Tibial nerve (tissue), 4 donors: Measurements from ENCODE around the gene NECTIN1. TPM values are rescaled to one million over a fixed set of nuclear protein-coding genes. Genes with fewer than 3 reads are reported as not detected.
A peak's percentile ranks its signal among the peaks of the same experiment; 100 is the strongest.

Experiments
- DNase-seq, 2 donors: peaks; one replicate each; pipeline ENCODE4 v3.0.0-alpha.2; 2019; ENCODE audit warnings: low spot score in 2 of 2
- H3K27ac ChIP-seq, 4 donors: fragments of 200-600 bp; sonication (generic) in 3 of 4; one replicate each; pipeline ENCODE4 v1.5.1; 2017 to 2019; ENCODE audit warnings: mild to moderate bottlenecking in 1 of 4
- H3K27me3 ChIP-seq, 2 donors: fragments of 200-600 bp; sonication (generic) in 1 of 2; one replicate each; pipeline versions ENCODE4 v1.5.1 to v1.6.0; 2017 to 2019
- H3K36me3 ChIP-seq, 3 donors: fragments of 200-600 bp; sonication (generic); one replicate each; pipeline ENCODE4 v1.5.1; 2018 to 2019
- H3K4me1 ChIP-seq, 4 donors: fragments of 200-600 bp; sonication (generic) in 3 of 4; one replicate each; pipeline ENCODE4 v1.5.1; 2017 to 2019
- H3K4me3 ChIP-seq, 4 donors: fragments of 200-600 bp; sonication (generic) in 3 of 4; one replicate each; pipeline ENCODE4 v1.5.1; 2017 to 2019; ENCODE audit warnings: mild to moderate bottlenecking in 1 of 4, moderate library complexity in 1 of 4
- H3K9me3 ChIP-seq, 4 donors: fragments of 200-600 bp; sonication (generic) in 3 of 4; one replicate each; pipeline ENCODE4 v1.5.1; 2017 to 2019
- EP300 ChIP-seq, 2 donors: sonication (generic); formaldehyde crosslinking; IDR thresholded peaks; one replicate each; pipeline ENCODE4 v1.6.1; 2017; ENCODE audit warnings: antibody characterized with exemption in 2 of 2, mild to moderate bottlenecking in 1 of 2
- POLR2A ChIP-seq, 2 donors: fragments of 450-650 bp; IDR thresholded peaks; one replicate each; pipeline ENCODE4 v1.6.1; 2017; ENCODE audit warnings: antibody characterized with exemption in 2 of 2, mild to moderate bottlenecking in 2 of 2, moderate library complexity in 2 of 2
- WGBS, 2 donors: methylation state at CpG; one replicate each; pipeline ENCODE4 v1.1.5; 2018; 5-methylcytosine and 5-hydroxymethylcytosine counted together
- total RNA-seq, 4 donors: library from RNA; depleted of rRNA; stranded (reverse); fragments of >200 nt; gene quantifications; one replicate each; pipeline ENCODE4 v1.1.0, GENCODE V29; 2016
- TF ChIP-seq, protein P1 (sequence below), 5 experiments: fragments of 200-600 bp in 3 of 5; fragments of 450-650 bp in 2 of 5; sonication (generic) in 3 of 5; IDR thresholded peaks; one replicate each; pipeline ENCODE4 v1.5.1; 2016 to 2019; ENCODE audit warnings: antibody characterized with exemption in 5 of 5, mild to moderate bottlenecking in 3 of 5, moderate library complexity in 2 of 5

NECTIN1 gene
- total RNA-seq, 4 donors from 2014 or later, result 6.0 to 29.1 (median 14.0) TPM

DNA sequence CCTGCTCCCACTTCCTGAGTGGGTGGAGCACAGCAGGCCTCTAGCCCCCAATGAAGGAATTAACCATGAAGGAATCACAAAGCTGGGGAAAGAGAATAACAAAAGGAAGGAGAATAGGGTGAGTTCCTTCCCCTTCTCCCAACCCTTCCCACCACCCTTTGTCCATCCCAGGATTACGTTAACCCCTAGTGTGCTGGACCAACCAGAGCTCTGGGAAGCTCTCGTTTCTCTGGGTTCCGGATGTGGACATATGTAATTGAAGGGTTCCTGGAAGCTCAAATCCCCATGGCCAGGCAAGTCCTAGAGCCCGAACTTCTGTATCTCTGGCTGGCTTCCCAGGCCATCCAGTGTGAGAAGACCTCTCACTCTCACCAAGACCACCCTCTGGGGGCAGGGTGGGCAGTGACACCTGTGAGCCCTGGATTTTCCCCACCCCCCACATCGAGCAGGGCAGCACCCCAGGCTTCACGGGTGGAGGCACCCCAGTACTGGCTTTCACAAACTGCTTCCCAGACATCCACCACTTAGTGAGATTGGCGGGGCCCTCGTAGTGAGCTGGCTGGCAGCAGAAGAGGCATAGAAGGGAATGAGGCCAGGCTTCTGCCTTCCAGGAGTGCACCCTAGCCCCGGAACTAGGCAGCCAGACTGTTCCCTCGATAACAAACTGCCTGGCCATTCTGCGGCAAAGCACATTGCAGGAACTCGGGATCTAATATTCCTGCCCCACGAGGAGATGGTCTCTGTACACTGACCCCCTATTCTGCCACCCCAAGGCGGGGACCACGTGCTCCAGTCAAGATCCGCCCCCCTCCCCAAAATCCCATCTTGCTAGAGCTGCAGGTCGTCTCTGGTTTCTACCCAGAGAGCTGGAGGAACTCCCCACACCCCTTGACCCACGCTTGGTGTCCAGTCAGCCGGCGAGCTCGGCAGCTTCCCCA, 2.1 kb downstream of the NECTIN1 start:
- peak overlapping the region in 2 of 4 donors; percentile 84 to 91 for H3K27ac ChIP-seq
- H3K4me3 ChIP-seq, result peak overlapping the region; percentile 39 to 86 (median 68)
- H3K9me3 ChIP-seq, result no peaks in the 10 kb centered on the region
- TF ChIP-seq, protein P1, sequence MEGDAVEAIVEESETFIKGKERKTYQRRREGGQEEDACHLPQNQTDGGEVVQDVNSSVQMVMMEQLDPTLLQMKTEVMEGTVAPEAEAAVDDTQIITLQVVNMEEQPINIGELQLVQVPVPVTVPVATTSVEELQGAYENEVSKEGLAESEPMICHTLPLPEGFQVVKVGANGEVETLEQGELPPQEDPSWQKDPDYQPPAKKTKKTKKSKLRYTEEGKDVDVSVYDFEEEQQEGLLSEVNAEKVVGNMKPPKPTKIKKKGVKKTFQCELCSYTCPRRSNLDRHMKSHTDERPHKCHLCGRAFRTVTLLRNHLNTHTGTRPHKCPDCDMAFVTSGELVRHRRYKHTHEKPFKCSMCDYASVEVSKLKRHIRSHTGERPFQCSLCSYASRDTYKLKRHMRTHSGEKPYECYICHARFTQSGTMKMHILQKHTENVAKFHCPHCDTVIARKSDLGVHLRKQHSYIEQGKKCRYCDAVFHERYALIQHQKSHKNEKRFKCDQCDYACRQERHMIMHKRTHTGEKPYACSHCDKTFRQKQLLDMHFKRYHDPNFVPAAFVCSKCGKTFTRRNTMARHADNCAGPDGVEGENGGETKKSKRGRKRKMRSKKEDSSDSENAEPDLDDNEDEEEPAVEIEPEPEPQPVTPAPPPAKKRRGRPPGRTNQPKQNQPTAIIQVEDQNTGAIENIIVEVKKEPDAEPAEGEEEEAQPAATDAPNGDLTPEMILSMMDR (IDR thresholded peaks at IDR 0.05), result no peak
- no peak for TF ChIP-seq EP300 (IDR thresholded peaks at IDR 0.05)
- no peak for TF ChIP-seq POLR2A (IDR thresholded peaks at IDR 0.05)
- peaks cover 0 to 39% (median 22%) of the 10 kb centered on the region in 4 donors for H3K4me1 ChIP-seq
- no peaks in the 10 kb centered on the region for H3K27me3 ChIP-seq
- H3K36me3 ChIP-seq, result no peaks in the 10 kb centered on the region
- WGBS, 2 donors, result 15 to 23% methylated on average over 8 to 21 of the region's 21 CpGs
- no peak for DNase-seq

GRCh38 chr11:119726150-119726553, 2.8 kb downstream of the NECTIN1 start:
- peak overlapping the region in 1 of 4 donors; percentile 86 for H3K4me3 ChIP-seq
- no peak for DNase-seq
- no peaks in the 10 kb centered on the region for H3K36me3 ChIP-seq
- peaks cover 0 to 45% (median 22%) of the 10 kb centered on the region in 4 donors for H3K4me1 ChIP-seq
- no peaks in the 10 kb centered on the region for H3K9me3 ChIP-seq
- WGBS, 2 donors, result 63 to 81% methylated on average over 6 of the region's 6 CpGs
- no peaks in the 10 kb centered on the region for H3K27me3 ChIP-seq
- TF ChIP-seq EP300 (IDR thresholded peaks at IDR 0.05) (no peak), POLR2A (IDR thresholded peaks at IDR 0.05) (no peak)
- TF ChIP-seq, protein P1 (IDR thresholded peaks at IDR 0.05), result no peak
- no peak overlapping the region for H3K27ac ChIP-seq

- Histone ChIP-seq H3K4me1 (peaks cover 0 to 49% (median 20%) of the 10 kb centered on the region in 4 donors), H3K9me3 (no peaks in the 10 kb centered on the region), H3K4me3 (no peak overlapping the region), H3K27ac (no peak overlapping the region), H3K36me3 (no peaks in the 10 kb centered on the region), H3K27me3 (no peaks in the 10 kb centered on the region)
- WGBS, 2 donors, result 79 to 85% methylated on average over 3 of the region's 3 CpGs
- no peak for DNase-seq
- TF ChIP-seq POLR2A (IDR thresholded peaks at IDR 0.05) (no peak), EP300 (IDR thresholded peaks at IDR 0.05) (no peak)
- TF ChIP-seq, protein P1 (IDR thresholded peaks at IDR 0.05), result no peak
Observed at GRCh38 chr11:119724956-119725355, 4.0 kb downstream of the NECTIN1 start.

DNA sequence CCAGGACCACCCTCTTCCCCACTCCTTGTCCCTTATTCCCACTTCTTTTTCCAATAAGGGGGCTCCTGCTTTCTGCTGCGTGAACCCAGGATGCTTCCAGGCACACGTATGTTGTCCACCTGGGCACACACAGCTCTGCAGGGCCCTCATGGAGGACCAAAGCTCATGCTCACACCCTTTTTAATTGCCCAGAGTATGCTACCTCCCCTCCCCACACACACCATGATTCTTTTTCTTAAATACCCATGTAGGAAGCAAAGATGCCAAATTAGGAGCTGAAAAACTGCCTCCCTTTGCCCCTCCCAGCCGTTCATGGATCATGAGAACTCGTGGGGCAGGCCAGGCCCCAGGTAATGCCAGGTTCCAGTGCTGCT, 5.1 kb downstream of the NECTIN1 start:
- H3K4me1 ChIP-seq, result peaks cover 0 to 42% (median 20%) of the 10 kb centered on the region in 4 donors
- 82 to 83% methylated on average over 4 of the region's 4 CpGs for WGBS, 2 donors
- no peaks in the 10 kb centered on the region for H3K9me3 ChIP-seq
- H3K27me3 ChIP-seq, result no peaks in the 10 kb centered on the region
- TF ChIP-seq, protein P1 (IDR thresholded peaks at IDR 0.05), result no peak
- H3K36me3 ChIP-seq, result no peaks in the 10 kb centered on the region
- no peak overlapping the region for H3K27ac ChIP-seq
- DNase-seq, result no peak
- H3K4me3 ChIP-seq, result no peak overlapping the region

DNA sequence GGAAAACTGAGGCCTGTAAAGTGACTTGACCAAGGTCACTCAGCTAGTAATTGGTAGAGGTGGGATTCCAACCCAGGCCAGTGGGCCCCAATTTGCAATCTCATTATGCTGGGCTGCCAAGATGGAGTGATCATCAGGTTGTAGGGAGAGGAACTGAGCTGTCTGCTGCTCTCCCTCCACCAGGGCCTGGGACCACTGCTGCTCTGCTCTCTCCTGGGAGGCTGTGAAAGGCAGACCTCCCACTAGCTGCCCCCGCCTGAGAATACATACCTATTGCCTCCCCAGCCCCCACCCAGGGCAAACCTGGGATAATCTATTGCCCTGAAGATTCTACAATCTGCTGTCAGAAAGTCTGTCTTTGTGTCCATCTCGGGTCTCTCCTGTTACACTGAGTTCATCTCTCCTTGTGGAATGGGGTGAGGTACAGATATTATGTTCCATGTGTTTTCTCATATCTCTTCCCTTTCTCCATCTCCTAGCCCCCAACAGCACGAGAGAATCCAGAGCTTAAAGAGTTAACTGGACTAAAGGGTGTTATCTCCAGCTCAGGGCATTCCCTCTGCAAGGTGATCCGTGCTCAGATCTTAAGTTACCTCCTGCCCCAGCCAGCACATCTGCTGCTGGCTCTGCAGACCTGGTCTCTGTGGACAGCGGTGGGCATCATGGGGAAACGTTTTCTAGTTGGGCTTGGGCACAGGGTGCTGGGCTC, 5.6 kb downstream of the NECTIN1 start:
- no peaks in the 10 kb centered on the region for H3K9me3 ChIP-seq
- no peaks in the 10 kb centered on the region for H3K27me3 ChIP-seq
- H3K36me3 ChIP-seq, result no peaks in the 10 kb centered on the region
- WGBS, 2 donors, result 69 to 71% methylated on average over 6 of the region's 6 CpGs
- H3K4me3 ChIP-seq, result no peak overlapping the region
- H3K4me1 ChIP-seq, result peaks cover 0 to 42% (median 20%) of the 10 kb centered on the region in 4 donors
- DNase-seq, result no peak
- TF ChIP-seq, protein P1 (IDR thresholded peaks at IDR 0.05), result no peak
- TF ChIP-seq POLR2A (IDR thresholded peaks at IDR 0.05) (no peak), EP300 (IDR thresholded peaks at IDR 0.05) (no peak)
- H3K27ac ChIP-seq, result no peak overlapping the region
